ENCODE data around the gene DNAH10. TPM values are rescaled to one million over a fixed set of nuclear protein-coding genes. Genes with fewer than 3 reads are reported as not detected.
"Not testable (repeated sequence)": the region's sequence is repeated elsewhere in the genome, so short reads cannot be mapped to it uniquely, and the experiment has no call there.

Gene DNAH10
- total RNA-seq, 1 donor from 2014 or later: not detected

- intact Hi-C loops (cut with micrococcal nuclease): no loop called here
- TF ChIP-seq CTCF (IDR thresholded peaks at IDR 0.05; ENCODE audit: borderline replicate concordance): no peak
- DNase-seq: no peak
- peaks cover 22% of the 10 kb centered on the region for H3K27me3 ChIP-seq (ENCODE audit: low read depth)
- no peak overlapping the region for H3K27ac ChIP-seq (replicated peaks)
- no peak overlapping the region for H3K4me3 ChIP-seq
- peaks cover 6% of the 10 kb centered on the region for H3K4me1 ChIP-seq
- H3K9me3 ChIP-seq (replicated peaks): no peaks in the 10 kb centered on the region
- no peaks in the 10 kb centered on the region for H3K36me3 ChIP-seq
Measured at GRCh38 chr12:123910761-123911193, 148.7 kb downstream of the DNAH10 start.

GRCh38 chr12:123911672-123912409 lies 149.7 kb downstream of the DNAH10 start:
- DNase-seq; intact Hi-C loops (cut with micrococcal nuclease); H3K36me3 ChIP-seq; H3K9me3 ChIP-seq (replicated peaks); H3K27ac ChIP-seq (replicated peaks); H3K4me1 ChIP-seq; H3K4me3 ChIP-seq: not testable (repeated sequence)
- peaks cover 33% of the 10 kb centered on the region for H3K27me3 ChIP-seq (ENCODE audit: low read depth)

GRCh38 chr12:123912415-123913380 lies 150.6 kb downstream of the DNAH10 start:
- no peaks in the 10 kb centered on the region for H3K9me3 ChIP-seq (replicated peaks)
- H3K27ac ChIP-seq (replicated peaks): no peak overlapping the region
- intact Hi-C loops (cut with micrococcal nuclease): no loop called here
- no peak overlapping the region for H3K4me3 ChIP-seq
- peaks cover 42% of the 10 kb centered on the region for H3K27me3 ChIP-seq (ENCODE audit: low read depth)
- no peak for TF ChIP-seq CTCF (IDR thresholded peaks at IDR 0.05; ENCODE audit: borderline replicate concordance)
- no peak for DNase-seq
- peaks cover 1% of the 10 kb centered on the region for H3K4me1 ChIP-seq
- no peaks in the 10 kb centered on the region for H3K36me3 ChIP-seq

GRCh38 chr12:123914726-123915333 lies 152.7 kb downstream of the DNAH10 start:
- no peak overlapping the region for H3K27ac ChIP-seq (replicated peaks)
- intact Hi-C loops (cut with micrococcal nuclease): no loop called here
- H3K36me3 ChIP-seq: no peaks in the 10 kb centered on the region
- H3K9me3 ChIP-seq (replicated peaks): no peaks in the 10 kb centered on the region
- H3K4me3 ChIP-seq: no peak overlapping the region
- TF ChIP-seq CTCF (IDR thresholded peaks at IDR 0.05; ENCODE audit: borderline replicate concordance): no peak
- no peaks in the 10 kb centered on the region for H3K4me1 ChIP-seq
- peaks cover 53% of the 10 kb centered on the region for H3K27me3 ChIP-seq (ENCODE audit: low read depth)
- no peak for DNase-seq

GRCh38 chr12:123916729-123917128 lies 154.6 kb downstream of the DNAH10 start:
- Histone ChIP-seq H3K4me3 (no peak overlapping the region), H3K27ac (replicated peaks) (no peak overlapping the region), H3K27me3 (ENCODE audit: low read depth) (peaks cover 63% of the 10 kb centered on the region), H3K36me3 (no peaks in the 10 kb centered on the region), H3K9me3 (replicated peaks) (no peaks in the 10 kb centered on the region), H3K4me1 (no peaks in the 10 kb centered on the region)
- no peak for DNase-seq
- no peak for TF ChIP-seq CTCF (IDR thresholded peaks at IDR 0.05; ENCODE audit: borderline replicate concordance)
- intact Hi-C loops (cut with micrococcal nuclease): no loop called here
